ENCODE results near the gene TRMT112.

The TRMT112 gene

GRCh38 chr11:64317325-64317960, at the start of gene TRMT112:
TSS of gene TRMT112 (minus strand) at chr11:64317559. CDS start at chr11:64317526, 33 bp downstream.
- peak; percentile 99 for DNase-seq (ENCODE audit: low spot score)

GRCh38 chr11:64366751-64367150, 49.4 kb upstream of the TRMT112 start:
- DNase-seq (ENCODE audit: low spot score), result no peak

GRCh38 chr11:64364911-64365310, 47.6 kb upstream of the TRMT112 start:
- no peak for DNase-seq (ENCODE audit: low spot score)

- no peak for DNase-seq (ENCODE audit: low spot score)
These were observed 47.1 kb upstream of the TRMT112 start for GRCh38 chr11:64364435-64364834.

GRCh38 chr11:64362339-64362738, 45.0 kb upstream of the TRMT112 start:
- DNase-seq (ENCODE audit: low spot score), result no peak

- DNase-seq (ENCODE audit: low spot score), result no peak
These were observed 44.3 kb upstream of the TRMT112 start for GRCh38 chr11:64361659-64362058.

GRCh38 chr11:64360448-64360921, 43.1 kb upstream of the TRMT112 start:
- no peak for DNase-seq (ENCODE audit: low spot score)

- DNase-seq (ENCODE audit: low spot score), result no peak
These were observed 42.5 kb upstream of the TRMT112 start for GRCh38 chr11:64359712-64360445.

GRCh38 chr11:64358907-64359711, 41.8 kb upstream of the TRMT112 start, which contains the start of gene RPS6KA4:
TSS of gene RPS6KA4 (plus strand) at chr11:64359162. CDS start at chr11:64359236, 74 bp downstream.
- DNase-seq (ENCODE audit: low spot score), result peak; percentile 28

GRCh38 chr11:64358536-64358906, 41.2 kb upstream of the TRMT112 start:
- DNase-seq (ENCODE audit: low spot score), result no peak

GRCh38 chr11:64357904-64358535, 40.7 kb upstream of the TRMT112 start:
- peak; percentile 32 for DNase-seq (ENCODE audit: low spot score)

GRCh38 chr11:64357446-64357845, 40.1 kb upstream of the TRMT112 start:
- no peak for DNase-seq (ENCODE audit: low spot score)

GRCh38 chr11:64356498-64357411, 39.4 kb upstream of the TRMT112 start:
- DNase-seq (ENCODE audit: low spot score), result no peak

- DNase-seq (ENCODE audit: low spot score), result peak; percentile 28
These were observed 38.0 kb upstream of the TRMT112 start for GRCh38 chr11:64355078-64355940.

GRCh38 chr11:64353715-64354506, 36.6 kb upstream of the TRMT112 start:
- DNase-seq (ENCODE audit: low spot score), result no peak

GRCh38 chr11:64352995-64353714, 35.8 kb upstream of the TRMT112 start:
- no peak for DNase-seq (ENCODE audit: low spot score)

GRCh38 chr11:64352099-64352994, 35.0 kb upstream of the TRMT112 start:
- DNase-seq (ENCODE audit: low spot score), result no peak

Measured in CD4-positive, alpha-beta T cell treated with Interleukin-6 at 100 ng/mL for 8 hours (primary cell).